Measurements from ENCODE around the gene TAC4. TPM values are rescaled to one million over a fixed set of nuclear protein-coding genes. Genes with fewer than 3 reads are reported as not detected.

TAC4 gene
- total and polyA plus RNA-seq, 2 experiments from 2014 or later = not detected

GRCh38 chr17:49869038-49869374 lies 21.1 kb upstream of the TAC4 start:
- no peaks in the 10 kb centered on the region for H4K20me1 ChIP-seq (ENCODE audit: insufficient read depth, poor library complexity, severe bottlenecking)
- H3K79me2 ChIP-seq = no peaks in the 10 kb centered on the region
- WGBS (ENCODE audit: low lambda C conversion rate, missing lambda C conversion rate) = 45% methylated on average over 1 of the region's 1 CpG
- no peak overlapping the region for H2AFZ ChIP-seq
- H3K27ac ChIP-seq = no peak overlapping the region
- H3K4me2 ChIP-seq = no peak overlapping the region
- no peak for DNase-seq (ENCODE audit: low spot score)
- no peaks in the 10 kb centered on the region for H3K27me3 ChIP-seq
- H3K9me3 ChIP-seq (ENCODE audit: low read depth) = no peaks in the 10 kb centered on the region
- no peaks in the 10 kb centered on the region for H3K36me3 ChIP-seq (replicated peaks; ENCODE audit: insufficient read depth, low read depth)
- no peak overlapping the region for H3K4me3 ChIP-seq
- no peaks in the 10 kb centered on the region for H3K9me2 ChIP-seq (replicated peaks; ENCODE audit: insufficient read depth)
- no peak for TF ChIP-seq EZH2phosphoT487 (IDR thresholded peaks at IDR 0.05; ENCODE audit: low read depth, severe bottlenecking, unreplicated experiment)
- no peak for TF ChIP-seq EZH2 (IDR thresholded peaks at IDR 0.05; ENCODE audit: borderline replicate concordance)
- TF ChIP-seq CTCF (IDR thresholded peaks at IDR 0.05; ENCODE audit: poor library complexity) = no peak
- H3K4me1 ChIP-seq (ENCODE audit: insufficient read depth) = no peaks in the 10 kb centered on the region

- Histone ChIP-seq H3K79me2 (no peaks in the 10 kb centered on the region), H3K27ac (no peak overlapping the region), H3K4me3 (no peak overlapping the region), H2AFZ (no peak overlapping the region), H3K27me3 (no peaks in the 10 kb centered on the region), H3K4me2 (no peak overlapping the region), H3K9me3 (ENCODE audit: low read depth) (no peaks in the 10 kb centered on the region), H3K36me3 (replicated peaks; ENCODE audit: insufficient read depth, low read depth) (no peaks in the 10 kb centered on the region), H4K20me1 (ENCODE audit: insufficient read depth, poor library complexity, severe bottlenecking) (no peaks in the 10 kb centered on the region), H3K9me2 (replicated peaks; ENCODE audit: insufficient read depth) (no peaks in the 10 kb centered on the region), H3K4me1 (ENCODE audit: insufficient read depth) (no peaks in the 10 kb centered on the region)
- TF ChIP-seq CTCF (IDR thresholded peaks at IDR 0.05; ENCODE audit: poor library complexity) = no peak
- TF ChIP-seq EZH2phosphoT487 (IDR thresholded peaks at IDR 0.05; ENCODE audit: low read depth, severe bottlenecking, unreplicated experiment) = no peak
- TF ChIP-seq EZH2 (IDR thresholded peaks at IDR 0.05; ENCODE audit: borderline replicate concordance) = no peak
- no peak for DNase-seq (ENCODE audit: low spot score)
- 97% methylated on average over 3 of the region's 3 CpGs for WGBS (ENCODE audit: low lambda C conversion rate, missing lambda C conversion rate)
These were observed 19.1 kb upstream of the TAC4 start for GRCh38 chr17:49866882-49867413.

GRCh38 chr17:49866019-49866380 lies 18.1 kb upstream of the TAC4 start:
- Histone ChIP-seq H3K4me2 (no peak overlapping the region), H3K27ac (no peak overlapping the region), H3K36me3 (replicated peaks; ENCODE audit: insufficient read depth, low read depth) (no peaks in the 10 kb centered on the region), H2AFZ (no peak overlapping the region), H3K4me1 (ENCODE audit: insufficient read depth) (no peaks in the 10 kb centered on the region), H4K20me1 (ENCODE audit: insufficient read depth, poor library complexity, severe bottlenecking) (no peaks in the 10 kb centered on the region), H3K9me2 (replicated peaks; ENCODE audit: insufficient read depth) (no peaks in the 10 kb centered on the region), H3K4me3 (no peak overlapping the region), H3K27me3 (no peaks in the 10 kb centered on the region), H3K79me2 (no peaks in the 10 kb centered on the region), H3K9me3 (ENCODE audit: low read depth) (no peaks in the 10 kb centered on the region)
- WGBS (ENCODE audit: low lambda C conversion rate, missing lambda C conversion rate) = 8% methylated on average over 1 of the region's 1 CpG
- DNase-seq (ENCODE audit: low spot score) = no peak
- no peak for TF ChIP-seq EZH2phosphoT487 (IDR thresholded peaks at IDR 0.05; ENCODE audit: low read depth, severe bottlenecking, unreplicated experiment)

DNA sequence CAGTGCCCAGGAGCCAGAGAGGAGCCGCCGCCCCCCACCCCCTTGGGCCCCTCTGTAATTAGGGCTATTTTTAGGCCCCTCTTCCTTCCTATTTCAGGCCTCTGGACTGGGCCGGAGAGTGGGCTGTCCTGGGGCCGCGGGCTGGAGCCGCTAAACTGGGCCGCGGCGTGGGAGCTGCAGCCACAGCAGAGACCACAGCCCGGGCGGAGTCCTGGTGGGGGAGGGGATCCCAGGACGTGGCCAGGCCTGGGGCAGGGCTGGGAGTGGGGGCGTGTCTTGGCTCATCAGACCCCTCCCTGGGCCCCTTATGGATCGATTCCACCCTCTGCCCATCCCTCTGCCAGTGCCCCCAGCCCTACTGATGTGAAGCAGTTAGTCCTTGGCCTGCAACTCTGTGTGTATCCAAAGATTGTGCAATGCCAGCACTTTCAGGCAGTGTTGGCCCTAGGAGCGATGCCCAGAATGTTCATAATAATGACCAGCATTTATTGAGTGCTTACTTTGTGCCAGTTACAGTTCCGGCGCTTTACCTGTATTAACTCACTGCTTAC lies 15.0 kb upstream of the TAC4 start:
- peak; percentile 21 for DNase-seq (ENCODE audit: low spot score)
- WGBS (ENCODE audit: low lambda C conversion rate, missing lambda C conversion rate) = 81% methylated on average over 11 of the region's 17 CpGs
- Histone ChIP-seq H3K9me3 (ENCODE audit: low read depth) (no peaks in the 10 kb centered on the region), H2AFZ (no peak overlapping the region), H3K4me3 (no peak overlapping the region), H3K9me2 (replicated peaks; ENCODE audit: insufficient read depth) (no peaks in the 10 kb centered on the region), H4K20me1 (ENCODE audit: insufficient read depth, poor library complexity, severe bottlenecking) (no peaks in the 10 kb centered on the region), H3K79me2 (no peaks in the 10 kb centered on the region), H3K27ac (no peak overlapping the region), H3K4me1 (ENCODE audit: insufficient read depth) (no peaks in the 10 kb centered on the region), H3K36me3 (replicated peaks; ENCODE audit: insufficient read depth, low read depth) (no peaks in the 10 kb centered on the region), H3K27me3 (no peaks in the 10 kb centered on the region), H3K4me2 (no peak overlapping the region)
- TF ChIP-seq EZH2phosphoT487 (IDR thresholded peaks at IDR 0.05; ENCODE audit: low read depth, severe bottlenecking, unreplicated experiment) = no peak
- TF ChIP-seq CTCF (IDR thresholded peaks at IDR 0.05; ENCODE audit: poor library complexity) = no peak
- no peak for TF ChIP-seq EZH2 (IDR thresholded peaks at IDR 0.05; ENCODE audit: borderline replicate concordance)

All from hepatocyte (in vitro differentiated cells).